Astrocyte of the spinal cord (primary cell): ENCODE measurements around the gene UBP1.

Experiments used
- DNase-seq: peaks from one replicate; pipeline ENCODE4 v3.0.0; 2011; ENCODE audit warnings: low read depth, low spot score
- H3K4me3 ChIP-seq: 2 replicates; pipeline ENCODE4 v1.5.1; 2011; ENCODE audit warnings: low read depth, mild to moderate bottlenecking, low read length, moderate library complexity
- CTCF ChIP-seq: IDR thresholded peaks from 2 replicates; pipeline ENCODE4 v1.5.1; 2012; ENCODE audit warnings: low read depth, mild to moderate bottlenecking, low read length, inconsistent platforms
- in situ Hi-C: cut with HindIII; loops from 2 replicates; pipeline ENCODE4 v1.10.0; 2017; ENCODE audit warnings: low sequenced_read_pairs

The UBP1 gene

GRCh38 chr3:33383951-33384350 lies 56.3 kb downstream of the UBP1 start:
- no peak for DNase-seq
- H3K4me3 ChIP-seq = no peak overlapping the region
- in situ Hi-C loops = no loop called here
- TF ChIP-seq CTCF = no peak

- H3K4me3 ChIP-seq = no peak overlapping the region
- in situ Hi-C loops = no loop called here
- no peak for TF ChIP-seq CTCF
- DNase-seq = no peak
Observed at GRCh38 chr3:33380653-33381052, 59.6 kb downstream of the UBP1 start.

- in situ Hi-C loops = no loop called here
- no peak for TF ChIP-seq CTCF
- DNase-seq = peak; percentile 43
- no peak overlapping the region for H3K4me3 ChIP-seq
Observed at GRCh38 chr3:33377931-33378330, 62.3 kb downstream of the UBP1 start.

- in situ Hi-C loops = no loop called here
- DNase-seq = no peak
- no peak for TF ChIP-seq CTCF
- no peak overlapping the region for H3K4me3 ChIP-seq
Observed at GRCh38 chr3:33377489-33377888, 62.7 kb downstream of the UBP1 start.

GRCh38 chr3:33373082-33373437 lies 67.1 kb downstream of the UBP1 start:
- DNase-seq = no peak
- in situ Hi-C loops = no loop called here
- no peak overlapping the region for H3K4me3 ChIP-seq
- TF ChIP-seq CTCF = no peak

GRCh38 chr3:33372218-33373081 lies 67.8 kb downstream of the UBP1 start:
- in situ Hi-C loops = no loop called here
- TF ChIP-seq CTCF = peak; percentile 94
- no peak overlapping the region for H3K4me3 ChIP-seq
- peak; percentile 77 for DNase-seq
